Muscle of arm (tissue), 12 donors: ENCODE measurements around the gene PACC1. TPM values are rescaled to one million over a fixed set of nuclear protein-coding genes. Genes with fewer than 3 reads are reported as not detected.
"Not testable (repeated sequence)": the region's sequence is repeated elsewhere in the genome, so short reads cannot be mapped to it uniquely, and the experiment has no call there.

Experiments
- DNase-seq: peaks from one replicate; pipeline ENCODE4 v3.0.0-alpha.2; 2013
- polyA plus RNA-seq, 12 donors: library from polyadenylated mRNA; unstranded; fragments of 120-200 nt; gene quantifications; one replicate each; pipeline ENCODE4 v1.2.1, GENCODE V29; 2013; ENCODE audit not compliant: insufficient read length in 12 of 12

Gene PACC1
- polyA plus RNA-seq, 12 donors, result 5.9 to 9.1 (median 8.0) TPM; not detected in 2

GRCh38 chr1:212401042-212401441 is 13.6 kb downstream of the PACC1 start:
- DNase-seq, result no peak

GRCh38 chr1:212397171-212397570 is 17.5 kb downstream of the PACC1 start:
- no peak for DNase-seq

- DNase-seq, result no peak
These were observed 18.0 kb downstream of the PACC1 start for GRCh38 chr1:212396638-212397037.

DNA sequence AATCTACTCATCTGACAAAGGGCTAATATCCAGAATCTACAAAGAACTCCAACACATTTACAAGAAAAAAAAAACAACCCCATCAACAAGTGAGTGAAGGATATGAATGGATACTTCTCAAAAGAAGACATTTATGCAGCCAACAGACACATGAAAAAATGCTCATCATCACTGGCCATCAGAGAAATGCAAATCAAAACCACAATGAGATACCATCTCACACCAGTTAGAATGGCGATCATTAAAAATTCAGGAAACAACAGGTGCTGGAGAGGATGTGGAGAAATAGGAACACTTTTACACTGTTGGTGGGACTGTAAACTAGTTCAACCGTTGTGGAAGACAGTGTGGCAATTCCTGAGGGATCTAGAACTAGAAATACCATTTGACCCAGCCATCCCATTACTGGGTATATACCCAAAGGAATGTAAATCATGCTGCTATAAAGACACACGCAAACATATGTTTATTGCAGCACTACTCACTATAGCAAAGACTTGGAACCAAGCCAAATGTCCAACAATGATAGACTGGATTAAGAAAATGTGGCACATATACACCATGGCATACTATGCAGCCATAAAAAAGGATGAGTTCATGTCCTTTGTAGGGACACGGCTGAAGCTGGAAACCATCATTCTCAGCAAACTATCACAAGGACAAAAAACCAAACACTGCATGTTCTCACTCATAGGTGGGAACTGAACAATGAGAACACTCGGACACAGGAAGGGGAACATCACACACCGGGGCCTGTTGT is 18.8 kb downstream of the PACC1 start:
- not testable (repeated sequence) for DNase-seq

DNA sequence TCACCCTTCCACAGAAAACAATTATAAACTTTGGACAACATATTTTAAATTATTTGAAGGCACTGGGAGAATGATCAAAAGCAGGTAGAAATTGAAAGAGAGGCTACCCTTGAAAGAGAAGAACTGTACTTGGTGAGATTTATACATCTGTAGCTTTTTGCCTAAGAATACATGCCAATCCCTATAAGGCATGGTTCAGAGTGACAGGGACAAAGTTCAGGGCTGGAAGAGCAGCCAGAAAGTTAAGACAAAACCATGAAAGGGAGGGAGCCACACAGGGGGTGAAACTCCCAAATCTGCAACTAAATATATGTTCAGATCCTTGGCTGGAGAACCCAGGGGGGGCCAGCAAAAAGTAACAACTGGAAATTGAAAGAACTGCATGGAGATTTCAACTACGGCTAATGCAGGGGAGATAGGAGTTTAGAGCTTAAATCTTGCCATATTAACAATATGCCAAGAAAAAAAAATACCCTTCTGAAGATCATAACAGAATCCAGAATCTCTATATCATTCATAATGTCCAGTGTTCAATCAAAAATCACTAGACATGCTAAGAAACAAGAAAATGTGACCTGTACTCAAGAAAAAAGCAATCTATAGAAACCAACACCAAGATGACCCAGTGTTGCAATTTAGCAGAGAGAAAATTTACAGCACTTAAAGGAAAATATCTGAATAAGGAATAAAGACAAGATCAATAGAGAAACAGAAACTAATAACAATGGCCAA is 25.5 kb downstream of the PACC1 start:
- DNase-seq, result no peak

DNA sequence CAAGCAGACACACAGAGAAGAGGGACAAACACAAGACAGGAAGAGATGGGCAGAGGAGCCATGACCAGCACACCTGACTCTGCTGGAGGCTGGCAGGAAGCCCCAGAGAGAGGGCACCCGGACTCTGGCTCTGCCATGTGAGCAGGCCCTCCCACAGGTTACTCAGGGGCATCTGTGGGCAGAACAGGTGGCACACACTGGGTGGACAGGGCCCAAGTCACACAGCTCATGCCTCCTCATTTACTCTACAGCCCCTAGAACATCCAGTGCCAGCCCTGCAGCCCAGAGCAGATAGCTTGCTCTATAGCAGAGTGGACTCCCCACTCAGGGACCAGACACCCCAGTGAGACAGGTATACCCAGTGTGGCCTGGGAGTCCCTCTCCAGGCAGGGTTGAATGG is 28.7 kb downstream of the PACC1 start:
- no peak for DNase-seq

GRCh38 chr1:212381397-212382035 is 33.2 kb downstream of the PACC1 start:
- no peak for DNase-seq

DNA sequence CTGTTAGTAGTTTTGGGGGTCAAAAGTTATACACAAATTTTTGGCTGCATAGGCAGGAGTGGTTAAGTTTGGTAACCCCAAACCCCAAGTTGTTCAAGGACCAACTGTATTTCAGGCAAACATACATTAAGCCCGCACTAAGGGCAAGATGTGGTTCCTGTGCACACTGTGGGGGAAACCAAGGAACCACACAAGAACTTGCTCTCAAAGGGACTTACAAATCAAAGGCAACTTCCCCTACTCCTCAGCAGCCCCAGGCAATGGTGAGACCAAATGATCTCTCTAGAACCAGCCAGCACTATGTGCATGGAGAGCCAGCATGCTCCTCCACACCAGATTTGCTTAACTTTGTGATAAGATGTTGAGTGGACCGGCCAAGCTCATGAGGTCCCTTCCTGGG is 35.3 kb downstream of the PACC1 start:
- DNase-seq, result no peak

- DNase-seq, result no peak
These were observed 37.0 kb downstream of the PACC1 start for GRCh38 chr1:212377644-212378043.

DNA sequence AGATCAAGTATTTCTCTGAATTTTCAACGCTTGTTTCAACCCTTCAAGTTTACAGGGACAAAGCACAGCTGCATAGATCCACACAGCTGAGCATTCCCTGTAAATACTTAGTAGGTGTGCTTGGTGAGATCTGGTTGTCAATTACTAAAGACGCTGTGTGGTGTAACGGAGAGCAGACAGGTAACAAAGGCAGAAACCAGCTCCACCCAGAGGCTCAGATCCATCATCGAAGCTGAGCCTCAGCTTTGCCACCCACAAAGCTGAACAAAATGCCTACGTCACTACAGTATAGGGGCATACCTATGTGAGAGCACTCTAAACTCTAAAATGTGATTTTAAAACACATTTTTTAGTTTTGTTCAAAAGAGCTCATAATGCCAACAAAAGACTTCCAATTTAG is 38.7 kb downstream of the PACC1 start:
- DNase-seq, result no peak

DNA sequence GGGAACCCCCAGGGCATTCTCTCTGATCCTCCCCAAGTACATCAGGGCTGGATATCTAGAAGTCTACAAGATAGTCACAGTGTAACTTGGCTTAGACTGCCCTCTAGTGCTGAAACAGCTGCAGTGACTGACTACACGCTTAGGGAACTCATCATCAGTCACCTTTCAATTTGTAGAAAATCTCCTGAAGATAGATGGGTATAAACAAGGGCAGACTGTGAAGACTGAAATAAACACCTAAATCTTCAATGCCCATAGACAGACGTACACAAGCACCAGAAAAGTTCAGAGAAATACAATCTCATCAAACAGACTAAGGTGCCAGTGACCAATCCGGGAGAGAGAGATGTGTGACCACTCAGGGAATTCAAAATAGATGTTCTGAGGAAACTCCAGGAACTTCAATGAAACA is 46.6 kb downstream of the PACC1 start:
- DNase-seq, result peak; percentile 15

DNA sequence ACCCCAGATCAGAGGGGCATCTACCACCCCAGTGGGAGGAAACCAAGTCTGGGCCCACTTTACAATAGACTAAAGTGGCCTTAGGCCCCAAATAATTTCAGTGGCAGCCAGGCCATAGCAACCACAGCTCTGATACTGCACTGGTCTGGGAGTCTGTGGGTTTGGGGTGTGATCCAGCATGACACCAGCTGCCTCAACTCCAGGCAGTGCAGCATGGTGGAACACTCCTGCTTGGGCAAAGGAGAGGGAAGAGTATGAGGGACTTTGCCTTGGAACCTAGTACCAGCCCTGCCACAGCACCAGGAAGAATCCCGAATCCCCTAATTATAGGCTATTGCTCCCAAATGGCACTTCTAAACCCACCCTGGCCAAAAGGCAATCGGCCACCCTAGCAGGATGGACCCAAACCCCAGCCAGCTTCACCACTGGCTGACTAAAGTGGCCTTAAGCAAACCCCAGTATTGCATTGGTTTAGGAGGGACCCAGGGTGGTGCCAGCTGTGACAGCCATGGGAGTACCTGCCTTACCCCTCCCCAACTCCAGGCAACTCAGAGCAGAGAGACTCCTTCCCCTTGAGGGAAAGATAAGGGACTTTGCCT is 47.1 kb downstream of the PACC1 start:
- DNase-seq, result no peak

GRCh38 chr1:212366901-212367300 is 47.8 kb downstream of the PACC1 start:
- DNase-seq, result no peak

GRCh38 chr1:212364985-212365384 is 49.7 kb downstream of the PACC1 start:
- DNase-seq, result no peak

DNA sequence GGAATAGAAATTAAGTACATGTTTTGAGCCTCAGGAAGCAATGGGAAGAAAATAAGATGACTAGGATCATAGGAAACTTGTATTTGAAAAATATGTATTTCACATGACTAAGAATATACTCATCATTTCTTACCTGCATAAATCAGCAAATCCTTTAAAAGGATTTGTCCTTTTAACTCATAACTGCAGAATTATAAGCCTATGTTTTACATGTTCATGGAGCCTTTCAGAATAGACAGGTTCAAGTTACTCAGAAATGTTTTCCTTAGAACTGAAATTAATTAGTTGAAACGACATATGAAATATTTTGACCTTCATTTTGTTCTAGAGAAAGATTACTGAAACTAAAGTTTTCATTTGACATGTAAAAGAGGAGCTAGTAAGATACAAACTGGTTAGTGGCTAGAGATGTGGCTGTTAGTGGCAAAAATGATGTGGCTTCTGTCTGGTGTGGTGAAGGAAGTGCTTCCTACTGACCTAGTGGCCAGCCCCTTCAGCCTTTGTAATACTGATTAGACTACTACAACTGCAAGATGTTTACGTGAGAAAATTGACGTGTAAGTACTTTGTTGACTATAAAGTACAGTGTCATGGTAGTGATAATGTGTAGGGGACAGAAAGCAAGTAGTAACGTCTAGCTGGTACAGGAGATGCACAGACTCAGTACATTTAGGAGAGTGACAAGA is 54.7 kb downstream of the PACC1 start:
- DNase-seq, result no peak

GRCh38 chr1:212355230-212355969 is 59.3 kb downstream of the PACC1 start:
- no peak for DNase-seq

- no peak for DNase-seq
These were observed 60.2 kb downstream of the PACC1 start for GRCh38 chr1:212354464-212354863.

DNA sequence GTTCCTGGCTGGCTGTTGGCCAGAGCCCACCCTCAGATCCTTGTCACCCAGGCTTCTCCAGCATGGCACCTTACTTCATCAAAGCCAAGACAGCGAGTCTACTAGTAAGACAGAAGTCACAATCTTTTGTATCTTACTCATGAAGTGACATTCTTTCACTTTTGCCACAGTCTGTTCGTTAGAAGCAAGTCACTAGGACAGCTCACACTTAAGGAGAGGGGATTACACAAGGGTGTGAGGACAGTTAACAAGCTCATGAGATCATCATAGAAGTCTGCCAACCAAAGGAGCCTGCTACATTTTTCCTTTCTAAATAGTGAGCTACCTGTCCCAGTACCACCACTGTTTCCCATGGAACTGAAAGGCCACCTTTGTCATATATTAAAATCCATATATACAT is 61.5 kb downstream of the PACC1 start:
- DNase-seq, result no peak

- DNase-seq, result no peak
These were observed 62.9 kb downstream of the PACC1 start for GRCh38 chr1:212351588-212352362.

DNA sequence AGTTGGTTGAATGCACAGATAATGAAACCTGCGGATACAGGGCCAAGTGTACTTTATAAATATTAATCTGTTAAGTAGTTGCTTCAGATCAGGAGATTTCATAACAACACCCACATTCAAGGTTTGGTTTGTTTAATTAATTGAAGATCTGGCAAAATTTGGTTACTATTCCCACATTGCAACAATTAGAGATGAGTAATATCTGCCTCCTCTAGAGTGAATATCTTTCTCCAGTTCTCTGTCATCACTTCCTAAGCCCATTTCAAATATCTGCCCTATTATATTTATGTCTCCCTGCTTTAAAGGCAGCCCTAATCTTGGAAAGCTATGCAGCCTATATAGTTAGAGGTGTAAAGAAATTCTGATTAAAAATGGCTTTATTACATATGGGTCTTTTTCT is 68.1 kb downstream of the PACC1 start:
- no peak for DNase-seq
